Measurements from ENCODE around the gene SPATA32. TPM values are rescaled to one million over a fixed set of nuclear protein-coding genes. Genes with fewer than 3 reads are reported as not detected.

SPATA32 gene
- total RNA-seq, 1 donor from 2014 or later: not detected

DNA sequence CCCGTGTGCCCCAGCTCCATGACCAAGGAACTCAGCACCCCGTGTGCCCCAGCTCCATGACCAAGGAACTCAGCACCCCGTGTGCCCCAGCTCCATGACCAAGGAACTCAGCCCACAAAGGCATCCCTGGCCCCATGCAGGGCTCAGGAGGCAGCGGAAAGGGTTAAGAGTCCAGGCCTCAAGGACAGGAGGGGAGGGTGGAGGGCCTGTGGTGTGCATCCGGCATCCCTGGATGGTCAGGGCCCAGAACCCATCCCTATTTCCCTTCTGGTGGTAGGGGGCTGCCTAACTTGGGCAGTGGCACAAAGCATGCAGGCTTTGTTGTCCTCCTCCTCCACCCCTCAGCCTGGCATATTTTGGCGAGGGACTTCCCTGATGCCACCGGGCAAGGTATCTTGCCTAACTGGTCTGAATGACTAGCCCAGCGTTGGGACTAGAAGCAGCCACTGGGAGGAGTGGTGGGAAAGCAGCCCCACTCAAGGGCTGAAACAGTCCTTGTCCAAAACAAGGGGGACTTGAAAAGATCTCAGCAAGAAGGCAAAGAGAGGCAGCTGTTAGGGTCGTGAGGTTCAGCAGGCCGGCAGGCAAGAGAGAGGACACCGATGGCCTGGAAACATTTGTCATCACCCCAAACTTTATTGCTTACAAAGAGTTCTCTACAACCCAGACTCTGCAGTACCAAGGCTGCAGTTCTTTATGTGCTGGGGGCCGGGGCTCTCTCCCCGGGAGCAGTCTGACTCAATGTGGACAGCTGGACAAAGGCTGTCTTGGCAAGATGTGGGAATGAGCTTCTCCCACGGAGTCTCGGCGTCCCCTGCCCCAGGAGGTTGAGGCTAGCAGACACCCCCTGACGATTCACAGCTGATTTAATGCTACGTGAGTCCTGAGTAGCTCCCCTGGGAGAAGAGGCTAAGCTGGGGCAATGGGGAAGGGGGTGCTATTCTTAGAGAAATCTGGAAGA is 902 bp upstream of the SPATA32 start:
- no peak for DNase-seq (ENCODE audit: low read depth)
- TF ChIP-seq, protein P1, sequence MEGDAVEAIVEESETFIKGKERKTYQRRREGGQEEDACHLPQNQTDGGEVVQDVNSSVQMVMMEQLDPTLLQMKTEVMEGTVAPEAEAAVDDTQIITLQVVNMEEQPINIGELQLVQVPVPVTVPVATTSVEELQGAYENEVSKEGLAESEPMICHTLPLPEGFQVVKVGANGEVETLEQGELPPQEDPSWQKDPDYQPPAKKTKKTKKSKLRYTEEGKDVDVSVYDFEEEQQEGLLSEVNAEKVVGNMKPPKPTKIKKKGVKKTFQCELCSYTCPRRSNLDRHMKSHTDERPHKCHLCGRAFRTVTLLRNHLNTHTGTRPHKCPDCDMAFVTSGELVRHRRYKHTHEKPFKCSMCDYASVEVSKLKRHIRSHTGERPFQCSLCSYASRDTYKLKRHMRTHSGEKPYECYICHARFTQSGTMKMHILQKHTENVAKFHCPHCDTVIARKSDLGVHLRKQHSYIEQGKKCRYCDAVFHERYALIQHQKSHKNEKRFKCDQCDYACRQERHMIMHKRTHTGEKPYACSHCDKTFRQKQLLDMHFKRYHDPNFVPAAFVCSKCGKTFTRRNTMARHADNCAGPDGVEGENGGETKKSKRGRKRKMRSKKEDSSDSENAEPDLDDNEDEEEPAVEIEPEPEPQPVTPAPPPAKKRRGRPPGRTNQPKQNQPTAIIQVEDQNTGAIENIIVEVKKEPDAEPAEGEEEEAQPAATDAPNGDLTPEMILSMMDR (conservative IDR thresholded peaks at IDR 0.05; ENCODE audit: low read depth, low read length): no peak
- no peak overlapping the region for H3K4me3 ChIP-seq (ENCODE audit: low read depth, low read length)

DNA sequence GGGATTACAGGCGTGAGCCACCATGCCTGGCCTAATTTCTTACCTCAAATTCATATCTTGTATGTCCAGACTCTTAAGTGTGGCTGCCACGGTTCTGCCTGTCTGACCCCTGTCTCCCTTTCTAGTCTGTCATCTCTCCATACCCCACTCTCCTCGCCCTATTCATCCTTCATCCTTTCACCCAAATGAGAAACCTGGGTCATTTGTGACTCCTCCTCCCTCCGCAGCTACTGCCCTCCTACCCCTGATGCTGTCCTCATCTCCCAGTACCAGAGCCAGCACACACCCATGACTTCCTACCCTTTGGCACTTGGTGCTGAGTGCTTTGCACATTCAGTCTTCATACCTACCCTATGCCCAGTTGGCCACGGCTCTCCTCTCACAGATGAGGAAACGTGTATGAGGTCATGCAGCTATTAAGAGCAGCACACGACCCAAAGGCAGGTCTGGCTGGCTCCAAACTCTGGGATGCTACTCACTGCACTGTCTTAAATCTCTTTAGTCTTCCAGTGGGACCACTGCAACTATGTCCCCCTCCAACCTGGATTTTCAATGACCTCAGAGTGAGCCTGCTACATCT is 1.6 kb downstream of the SPATA32 start:
- TF ChIP-seq, protein P1 (conservative IDR thresholded peaks at IDR 0.05; ENCODE audit: low read depth, low read length): no peak
- no peak for DNase-seq (ENCODE audit: low read depth)
- no peak overlapping the region for H3K4me3 ChIP-seq (ENCODE audit: low read depth, low read length)

DNA sequence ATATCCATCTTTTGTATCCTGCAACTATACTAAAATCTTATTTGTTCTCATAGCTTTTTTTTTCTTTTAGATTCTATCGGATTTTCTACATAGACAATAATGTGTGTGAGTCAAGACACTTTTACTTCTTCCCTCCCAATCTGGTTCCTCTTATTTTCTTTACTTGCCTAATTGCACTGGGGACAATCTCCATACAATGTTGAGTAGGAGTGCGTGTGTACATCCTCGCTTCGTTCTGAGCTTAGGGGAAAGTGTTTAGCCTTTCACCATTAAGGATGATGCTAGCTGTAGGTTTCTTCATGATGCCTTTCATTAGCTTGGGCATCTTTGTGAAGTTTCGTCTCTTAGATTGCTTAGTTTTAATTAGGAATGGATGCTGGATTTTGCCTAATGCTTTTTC is 2.9 kb downstream of the SPATA32 start:
- DNase-seq (ENCODE audit: low read depth): no peak
- no peak overlapping the region for H3K4me3 ChIP-seq (ENCODE audit: low read depth, low read length)
- TF ChIP-seq, protein P1 (conservative IDR thresholded peaks at IDR 0.05; ENCODE audit: low read depth, low read length): no peak

DNA sequence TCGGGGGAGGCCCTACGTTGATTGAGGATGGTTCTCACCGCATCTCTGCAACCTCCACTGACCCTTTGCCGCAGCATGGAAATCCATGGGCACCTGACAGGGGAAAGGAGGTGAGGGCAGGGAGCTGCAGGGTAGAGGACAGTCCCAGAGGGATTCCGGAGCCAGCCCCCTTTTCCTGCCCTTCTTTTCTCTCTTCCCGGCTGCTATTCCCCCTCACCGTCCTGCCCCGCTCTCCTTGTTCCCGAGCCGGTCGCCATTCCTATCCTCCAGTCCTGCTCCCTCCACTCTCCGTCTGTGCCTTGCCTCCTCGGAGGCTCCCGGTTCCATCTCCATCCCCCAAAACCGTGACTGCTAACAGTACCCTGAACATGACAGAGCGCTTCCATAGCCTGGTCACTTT is 4.8 kb downstream of the SPATA32 start:
- TF ChIP-seq, protein P1 (conservative IDR thresholded peaks at IDR 0.05; ENCODE audit: low read depth, low read length): no peak
- DNase-seq (ENCODE audit: low read depth): no peak

DNA sequence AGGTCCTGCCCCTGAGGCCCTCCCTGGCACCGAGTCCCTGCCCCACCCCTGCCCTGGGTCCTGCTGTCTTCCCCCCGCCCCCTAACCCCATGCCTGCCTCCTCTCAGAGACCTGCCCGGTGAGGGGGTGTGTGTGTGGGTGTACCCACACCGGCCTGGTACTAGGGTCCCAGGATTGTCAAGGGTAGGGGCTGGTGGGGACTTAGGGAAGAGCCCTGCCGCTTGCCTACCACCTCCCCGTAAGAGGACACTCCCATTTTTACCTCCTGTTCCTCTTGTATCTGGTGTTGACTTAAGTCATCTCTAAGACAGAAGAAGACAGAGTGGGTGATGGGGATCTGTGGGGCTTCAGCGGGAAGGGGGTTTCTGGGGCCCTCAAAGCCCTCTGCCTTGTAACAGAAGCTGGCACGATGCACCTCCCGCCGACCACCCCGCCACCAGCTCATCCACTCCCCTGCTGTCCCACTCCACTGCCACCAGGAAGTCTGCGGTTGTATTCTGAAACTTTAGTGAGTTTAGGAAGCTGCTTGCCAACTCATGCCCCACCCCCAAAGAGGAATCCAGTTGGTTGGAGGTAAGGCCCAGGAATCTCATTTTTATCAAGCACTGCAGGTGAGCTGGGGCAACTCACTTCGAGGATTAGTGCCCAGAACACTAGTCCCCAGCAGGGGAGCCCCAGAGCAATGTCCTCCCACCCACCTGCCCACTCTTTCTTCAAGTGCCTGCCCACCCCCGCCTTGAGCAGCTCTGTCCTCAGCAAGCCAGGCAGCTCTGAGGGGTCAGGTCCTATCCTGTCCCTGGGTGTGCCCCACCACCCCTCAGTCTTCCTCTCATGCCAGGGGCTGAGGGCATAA is 5.6 kb downstream of the SPATA32 start:
- TF ChIP-seq, protein P1 (conservative IDR thresholded peaks at IDR 0.05; ENCODE audit: low read depth, low read length): peak; percentile 11
- no peak overlapping the region for H3K4me3 ChIP-seq (ENCODE audit: low read depth, low read length)
- DNase-seq (ENCODE audit: low read depth): no peak

More for the DNA sequence above, 4.8 kb downstream of the SPATA32 start:
- H3K4me3 ChIP-seq (ENCODE audit: low read depth, low read length): no peak overlapping the region

DNA sequence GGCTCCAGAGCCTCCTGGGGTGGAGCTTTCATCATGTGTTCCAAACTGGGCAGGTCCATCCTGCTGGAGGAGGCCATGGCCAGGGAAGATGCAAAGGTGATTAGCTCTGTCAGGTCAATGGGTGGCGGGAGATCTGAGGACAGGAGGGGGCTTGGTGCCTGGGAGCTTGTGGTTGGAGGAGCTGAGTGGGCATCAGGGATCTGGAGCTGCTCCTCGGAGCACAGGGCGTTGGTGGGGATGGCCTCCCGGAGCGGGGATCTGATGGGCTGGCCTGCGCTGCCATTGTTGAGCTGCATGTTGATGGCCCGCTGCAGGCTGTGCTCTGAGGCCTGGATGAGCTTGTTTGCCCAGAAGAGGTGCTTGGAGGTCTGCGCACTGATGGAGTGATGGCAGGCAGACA is 6.5 kb downstream of the SPATA32 start:
- DNase-seq (ENCODE audit: low read depth): no peak
- no peak overlapping the region for H3K4me3 ChIP-seq (ENCODE audit: low read depth, low read length)
- TF ChIP-seq, protein P1 (conservative IDR thresholded peaks at IDR 0.05; ENCODE audit: low read depth, low read length): no peak
